HepG2 (cell line): ENCODE measurements around the gene HCAR1. TPM values are rescaled to one million over a fixed set of nuclear protein-coding genes. Genes with fewer than 3 reads are reported as not detected.

ENCODE experiments used
- ELF4 ChIP-seq: sonication (generic); formaldehyde crosslinking; IDR thresholded peaks from 2 replicates; pipeline ENCODE4 v1.5.0; 2020; ENCODE audit warnings: missing genetic modification reagents, mild to moderate bottlenecking, moderate library complexity, borderline replicate concordance
- FOXC1 ChIP-seq: sonication (generic); formaldehyde crosslinking; IDR thresholded peaks from 2 replicates; pipeline ENCODE4 v1.8.0; 2022; ENCODE audit warnings: mild to moderate bottlenecking, missing genetic modification reagents, borderline replicate concordance
- HHEX ChIP-seq: IDR thresholded peaks from 2 replicates; pipeline ENCODE4 v1.6.1; 2016; ENCODE audit warnings: control low read depth
- KAT2B ChIP-seq: fragments of 150-350 bp; IDR thresholded peaks from 2 replicates; pipeline ENCODE4 v1.6.1; 2014; ENCODE audit warnings: low read depth, low read length, borderline replicate concordance
- MBNL3 ChIP-seq: fragments of 250-450 bp; sonication (Bioruptor Pico); conservative IDR thresholded peaks from 2 replicates; pipeline ENCODE4 v1.8.0; 2022; ENCODE audit warnings: mild to moderate bottlenecking, inconsistent platforms
- MXD4 ChIP-seq: IDR thresholded peaks from 2 replicates; pipeline ENCODE4 v1.6.1; 2016; ENCODE audit warnings: mild to moderate bottlenecking, missing biosample characterization, missing genetic modification reagents
- NFKBIZ ChIP-seq: IDR thresholded peaks from 2 replicates; pipeline ENCODE4 v1.6.1; 2018; ENCODE audit warnings: missing genetic modification reagents, missing compliant biosample characterization
- PHF20 ChIP-seq: sonication (generic); formaldehyde crosslinking; IDR thresholded peaks from 2 replicates; pipeline ENCODE4 v1.5.0; 2020; ENCODE audit warnings: mild to moderate bottlenecking, missing genetic modification reagents
- RNF2 ChIP-seq: fragments of 450-650 bp; conservative IDR thresholded peaks from 2 replicates; pipeline ENCODE4 v1.6.1; 2016; ENCODE audit warnings: low read depth
- TFAP4 ChIP-seq: sonication (generic); IDR thresholded peaks from 2 replicates; pipeline ENCODE4 v1.6.1; 2016; ENCODE audit warnings: low read depth, borderline replicate concordance
- ZBTB38 ChIP-seq: sonication (generic); formaldehyde crosslinking; IDR thresholded peaks from 2 replicates; pipeline ENCODE4 v1.5.1; 2020; ENCODE audit warnings: mild to moderate bottlenecking, missing genetic modification reagents
- ZFP36L1 ChIP-seq: sonication (generic); formaldehyde crosslinking; IDR thresholded peaks from 2 replicates; pipeline ENCODE4 v1.8.0; 2022; ENCODE audit warnings: mild to moderate bottlenecking, missing genetic modification reagents, moderate library complexity
- ZKSCAN8 ChIP-seq: IDR thresholded peaks from 2 replicates; pipeline ENCODE4 v1.6.1; 2016; ENCODE audit warnings: borderline replicate concordance, missing genetic modification reagents, missing compliant biosample characterization
- ZNF292 ChIP-seq: sonication (generic); formaldehyde crosslinking; IDR thresholded peaks from 2 replicates; pipeline ENCODE4 v1.8.1; 2022; ENCODE audit warnings: mild to moderate bottlenecking, low read depth, missing genetic modification reagents, borderline replicate concordance
- ZNF576 ChIP-seq: sonication (generic); formaldehyde crosslinking; IDR thresholded peaks from 2 replicates; pipeline ENCODE4 v1.4.0; 2020; ENCODE audit warnings: mild to moderate bottlenecking, missing genetic modification reagents
- ZNF766 ChIP-seq: sonication (generic); formaldehyde crosslinking; IDR thresholded peaks from 2 replicates; pipeline ENCODE4 v1.5.0; 2020; ENCODE audit warnings: missing genetic modification reagents, borderline replicate concordance
- ZUFSP ChIP-seq: sonication (generic); formaldehyde crosslinking; IDR thresholded peaks from 2 replicates; pipeline ENCODE4 v1.9.0; 2021; ENCODE audit warnings: missing genetic modification reagents, mild to moderate bottlenecking, borderline replicate concordance
- polyA plus RNA-seq, 8 experiments: library from polyadenylated mRNA; depleted of rRNA in 3 of 8; stranded (reverse) in 7 of 8; unstranded in 1 of 8; fragments of >200 nt; fragmentation: Illumina TruSeq in 4 of 8; extraction: Trizol in 4 of 8; gene quantifications; 2 replicates each; pipeline versions ENCODE4 v1.2.1 to v1.2.3, GENCODE V29; 2011 to 2016; ENCODE audit warnings: low read depth in 4 of 8, missing spikeins in 1 of 8, mixed read lengths in 1 of 8; ENCODE audit not compliant: insufficient read depth in 1 of 8
- total RNA-seq, 5 experiments: library from RNA; depleted of rRNA; stranded (reverse); fragments of >200 nt; fragmentation: Illumina TruSeq; extraction: Trizol; gene quantifications; 2 replicates each; pipeline ENCODE4 v1.2.3, GENCODE V29; 2016; ENCODE audit warnings: low read depth in 1 of 5
- TF ChIP-seq, protein P1 (sequence below): IDR thresholded peaks from 2 replicates; pipeline ENCODE4 v1.6.1; 2016; ENCODE audit warnings: mild to moderate bottlenecking
- TF ChIP-seq, protein P2 (sequence below): sonication (generic); formaldehyde crosslinking; IDR thresholded peaks from 2 replicates; pipeline ENCODE4 v1.5.1; 2020; ENCODE audit warnings: missing genetic modification reagents, mild to moderate bottlenecking, borderline replicate concordance
- TF ChIP-seq, protein P3 (sequence below): sonication (generic); formaldehyde crosslinking; conservative IDR thresholded peaks from 2 replicates; pipeline ENCODE4 v1.4.0; 2020; ENCODE audit warnings: mild to moderate bottlenecking, missing genetic modification reagents, moderate library complexity

HCAR1 gene
- total and polyA plus RNA-seq, 2 of the 13 experiments (the other 11 are each of a cell fraction or from before 2014, with no cell fraction given): 0.53 to 4.4 TPM

DNA sequence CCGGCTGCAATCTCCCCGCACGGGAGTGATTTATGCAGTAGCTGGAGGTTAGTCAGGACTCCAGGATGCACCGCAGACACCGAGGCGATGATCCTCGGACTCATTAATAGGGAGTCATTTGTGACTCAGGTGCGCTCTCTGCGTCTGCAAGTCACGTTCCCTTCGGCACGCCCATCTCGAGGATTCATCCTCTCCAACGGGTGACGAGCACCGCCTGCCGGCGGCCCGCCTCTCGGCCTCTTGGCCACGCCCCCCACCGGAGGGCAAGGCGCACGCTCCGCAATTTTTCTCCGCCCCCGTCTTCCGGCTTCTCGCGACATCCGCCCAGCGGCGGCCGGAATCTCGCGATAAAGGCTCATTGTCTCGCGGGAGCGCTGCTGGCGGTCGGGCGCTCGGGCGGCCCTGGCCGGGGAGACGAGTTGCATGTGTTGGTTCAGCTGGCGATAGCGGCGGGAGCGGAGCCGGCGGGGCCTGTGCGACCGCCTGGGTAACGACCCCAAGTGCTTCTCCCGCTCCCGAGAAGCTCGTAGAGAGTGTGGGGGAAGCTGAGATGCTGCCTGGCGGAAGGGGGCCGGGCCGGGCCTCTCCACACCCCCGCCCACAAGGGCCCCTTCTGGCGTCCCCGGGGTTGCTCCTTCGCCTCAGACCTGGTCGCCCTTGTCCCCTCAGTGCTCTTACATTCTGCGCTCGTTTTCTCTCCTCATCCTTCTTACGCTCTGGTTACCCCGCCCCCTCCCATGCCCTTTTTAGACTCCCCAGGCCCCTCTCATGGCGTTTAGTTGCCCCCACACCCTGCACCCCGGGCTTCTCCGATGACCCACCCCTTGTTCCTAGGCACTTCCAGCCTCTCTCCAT is 22.0 kb upstream of the HCAR1 start, which contains the start of gene DENR (continued):
- TF ChIP-seq TFAP4 (peak; percentile 87; the same call in 1 of the 2 replicates), PHF20 (peak; percentile 86), FOXC1 (CRISPR knock-in tag) (peak; percentile 80), ZNF576 (CRISPR knock-in tag) (no peak), ZUFSP (CRISPR knock-in tag) (no peak), ZNF292 (CRISPR knock-in tag) (peak; percentile 27; the same call in 1 of the 2 replicates), ZFP36L1 (CRISPR knock-in tag) (0 out of 2 replicates have a peak, but pooled peaks have one; percentile 61), ZNF766 (CRISPR knock-in tag) (0 out of 2 replicates have a peak, but pooled peaks have one; percentile 29), MBNL3 (CRISPR knock-in tag) (no peak), RNF2 (no peak), ELF4 (CRISPR knock-in tag) (peak; percentile 71; the same call in 1 of the 2 replicates), ZBTB38 (CRISPR knock-in tag) (peak; percentile 91), KAT2B (no peak), NFKBIZ (CRISPR knock-in tag) (0 out of 2 replicates have a peak, but pooled peaks have one; percentile 51), HHEX (CRISPR knock-in tag) (no peak), MXD4 (CRISPR knock-in tag) (peak; percentile 81), ZKSCAN8 (peak; percentile 72; the same call in 1 of the 2 replicates)
- TF ChIP-seq, protein P1, sequence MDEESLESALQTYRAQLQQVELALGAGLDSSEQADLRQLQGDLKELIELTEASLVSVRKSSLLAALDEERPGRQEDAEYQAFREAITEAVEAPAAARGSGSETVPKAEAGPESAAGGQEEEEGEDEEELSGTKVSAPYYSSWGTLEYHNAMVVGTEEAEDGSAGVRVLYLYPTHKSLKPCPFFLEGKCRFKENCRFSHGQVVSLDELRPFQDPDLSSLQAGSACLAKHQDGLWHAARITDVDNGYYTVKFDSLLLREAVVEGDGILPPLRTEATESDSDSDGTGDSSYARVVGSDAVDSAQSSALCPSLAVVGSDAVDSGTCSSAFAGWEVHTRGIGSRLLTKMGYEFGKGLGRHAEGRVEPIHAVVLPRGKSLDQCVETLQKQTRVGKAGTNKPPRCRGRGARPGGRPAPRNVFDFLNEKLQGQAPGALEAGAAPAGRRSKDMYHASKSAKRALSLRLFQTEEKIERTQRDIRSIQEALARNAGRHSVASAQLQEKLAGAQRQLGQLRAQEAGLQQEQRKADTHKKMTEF (CRISPR knock-in tag): peak; percentile 90
- TF ChIP-seq, protein P2, sequence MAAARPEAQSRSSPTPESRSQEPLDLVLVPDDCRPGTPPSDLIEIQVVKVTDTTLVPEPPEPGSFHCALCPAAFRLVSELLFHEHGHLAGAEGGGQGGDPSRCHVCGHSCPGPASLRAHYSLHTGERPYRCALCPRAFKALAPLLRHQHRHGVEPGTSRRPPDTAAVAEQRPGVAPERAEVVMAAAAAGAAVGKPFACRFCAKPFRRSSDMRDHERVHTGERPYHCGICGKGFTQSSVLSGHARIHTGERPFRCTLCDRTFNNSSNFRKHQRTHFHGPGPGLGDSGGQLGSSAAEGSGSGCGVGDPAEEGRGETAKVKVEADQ (CRISPR knock-in tag): no peak; the same call in 1 of the 2 replicates
- TF ChIP-seq, protein P3, sequence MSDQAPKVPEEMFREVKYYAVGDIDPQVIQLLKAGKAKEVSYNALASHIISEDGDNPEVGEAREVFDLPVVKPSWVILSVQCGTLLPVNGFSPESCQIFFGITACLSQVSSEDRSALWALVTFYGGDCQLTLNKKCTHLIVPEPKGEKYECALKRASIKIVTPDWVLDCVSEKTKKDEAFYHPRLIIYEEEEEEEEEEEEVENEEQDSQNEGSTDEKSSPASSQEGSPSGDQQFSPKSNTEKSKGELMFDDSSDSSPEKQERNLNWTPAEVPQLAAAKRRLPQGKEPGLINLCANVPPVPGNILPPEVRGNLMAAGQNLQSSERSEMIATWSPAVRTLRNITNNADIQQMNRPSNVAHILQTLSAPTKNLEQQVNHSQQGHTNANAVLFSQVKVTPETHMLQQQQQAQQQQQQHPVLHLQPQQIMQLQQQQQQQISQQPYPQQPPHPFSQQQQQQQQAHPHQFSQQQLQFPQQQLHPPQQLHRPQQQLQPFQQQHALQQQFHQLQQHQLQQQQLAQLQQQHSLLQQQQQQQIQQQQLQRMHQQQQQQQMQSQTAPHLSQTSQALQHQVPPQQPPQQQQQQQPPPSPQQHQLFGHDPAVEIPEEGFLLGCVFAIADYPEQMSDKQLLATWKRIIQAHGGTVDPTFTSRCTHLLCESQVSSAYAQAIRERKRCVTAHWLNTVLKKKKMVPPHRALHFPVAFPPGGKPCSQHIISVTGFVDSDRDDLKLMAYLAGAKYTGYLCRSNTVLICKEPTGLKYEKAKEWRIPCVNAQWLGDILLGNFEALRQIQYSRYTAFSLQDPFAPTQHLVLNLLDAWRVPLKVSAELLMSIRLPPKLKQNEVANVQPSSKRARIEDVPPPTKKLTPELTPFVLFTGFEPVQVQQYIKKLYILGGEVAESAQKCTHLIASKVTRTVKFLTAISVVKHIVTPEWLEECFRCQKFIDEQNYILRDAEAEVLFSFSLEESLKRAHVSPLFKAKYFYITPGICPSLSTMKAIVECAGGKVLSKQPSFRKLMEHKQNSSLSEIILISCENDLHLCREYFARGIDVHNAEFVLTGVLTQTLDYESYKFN (CRISPR knock-in tag): peak; percentile 56
